NCI-H526 treated with DMSO at 0.1 percent for 48 hours (cell line): ENCODE measurements around the gene PTPRN2.

Source experiments
- DNase-seq: peaks from one replicate; lab custom pipeline; 2025; lab: John Stamatoyannopoulos, UW

The PTPRN2 gene

DNA sequence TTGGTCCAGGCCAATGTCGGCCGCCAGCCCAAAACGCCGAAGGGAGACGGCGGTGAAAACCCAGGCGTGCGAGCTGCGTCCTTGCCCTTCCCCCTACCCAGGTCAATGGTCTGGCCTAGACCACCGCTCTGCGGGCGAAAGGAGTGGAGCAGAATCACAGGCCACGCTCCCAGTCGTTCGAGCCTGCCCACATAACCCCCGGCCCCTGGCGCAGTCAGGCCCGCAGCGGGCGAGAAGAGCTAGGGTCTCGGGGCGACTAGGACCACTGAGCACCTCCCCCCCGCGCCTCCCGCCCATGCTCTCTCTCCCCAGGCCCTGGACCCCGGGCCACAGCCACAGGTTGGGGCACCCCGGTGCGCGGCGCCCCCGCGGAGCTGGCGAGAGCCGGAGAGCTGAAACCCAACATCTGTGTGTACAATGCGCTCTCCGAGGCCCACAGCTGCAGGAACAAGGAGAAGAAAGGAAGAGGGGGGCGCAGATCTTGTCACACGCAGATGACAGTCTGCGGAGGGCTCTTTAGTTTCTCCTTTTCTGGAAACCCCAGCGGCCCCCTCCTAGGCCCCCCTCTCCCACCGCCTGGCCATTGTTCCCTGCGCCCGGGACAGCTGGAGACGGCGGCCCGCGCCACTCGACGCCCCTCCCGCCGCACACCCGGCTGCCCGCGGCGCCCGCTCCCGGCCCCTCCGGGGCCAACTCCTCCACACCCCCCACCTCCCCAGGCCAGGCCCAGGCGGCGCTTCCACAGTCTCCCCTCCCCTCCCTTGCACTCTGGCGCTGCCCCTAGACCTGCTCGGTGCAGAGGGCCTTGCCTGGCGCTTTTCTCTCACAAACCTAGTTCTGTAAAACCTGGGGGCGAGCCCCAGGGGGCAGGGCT lies 895.8 kb downstream of the PTPRN2 start:
- DNase-seq = no peak

DNA sequence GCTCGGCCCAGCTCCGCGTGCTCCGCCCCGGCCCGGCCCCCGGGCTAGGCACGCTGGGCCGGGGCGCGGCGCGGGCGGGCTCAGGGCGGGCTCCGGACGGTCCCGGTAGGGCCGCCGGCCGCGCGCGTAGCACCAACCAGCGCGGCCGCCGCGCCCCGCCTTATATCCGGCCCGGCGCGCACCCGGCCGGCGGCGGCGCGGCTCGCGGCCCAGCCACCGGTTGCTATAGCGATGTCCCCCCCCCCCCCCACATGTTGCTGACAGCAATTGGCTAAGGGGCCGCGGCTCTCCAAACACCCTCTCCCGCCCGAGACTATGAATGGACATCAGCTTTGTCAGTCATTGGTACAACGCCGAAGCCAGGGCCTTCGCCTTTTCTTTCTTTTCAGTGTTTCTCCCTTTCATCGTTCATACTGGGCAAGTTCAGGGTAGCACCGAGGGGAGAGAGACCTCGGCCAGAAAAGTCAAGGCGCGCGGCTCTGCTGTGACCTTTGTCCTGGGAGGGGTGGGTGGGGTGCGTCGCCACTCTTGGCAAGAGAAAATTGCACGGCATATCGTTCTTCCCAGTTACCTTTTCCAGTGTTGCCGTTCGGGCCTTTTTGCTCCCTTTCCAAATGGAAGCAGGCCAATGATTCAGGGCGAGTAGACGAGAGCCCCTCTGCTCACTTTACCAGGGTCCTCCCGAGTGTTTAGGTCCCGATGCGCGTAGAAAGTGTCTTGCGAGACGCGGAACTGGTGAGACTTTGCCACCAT lies 896.6 kb downstream of the PTPRN2 start:
- no peak for DNase-seq

DNA sequence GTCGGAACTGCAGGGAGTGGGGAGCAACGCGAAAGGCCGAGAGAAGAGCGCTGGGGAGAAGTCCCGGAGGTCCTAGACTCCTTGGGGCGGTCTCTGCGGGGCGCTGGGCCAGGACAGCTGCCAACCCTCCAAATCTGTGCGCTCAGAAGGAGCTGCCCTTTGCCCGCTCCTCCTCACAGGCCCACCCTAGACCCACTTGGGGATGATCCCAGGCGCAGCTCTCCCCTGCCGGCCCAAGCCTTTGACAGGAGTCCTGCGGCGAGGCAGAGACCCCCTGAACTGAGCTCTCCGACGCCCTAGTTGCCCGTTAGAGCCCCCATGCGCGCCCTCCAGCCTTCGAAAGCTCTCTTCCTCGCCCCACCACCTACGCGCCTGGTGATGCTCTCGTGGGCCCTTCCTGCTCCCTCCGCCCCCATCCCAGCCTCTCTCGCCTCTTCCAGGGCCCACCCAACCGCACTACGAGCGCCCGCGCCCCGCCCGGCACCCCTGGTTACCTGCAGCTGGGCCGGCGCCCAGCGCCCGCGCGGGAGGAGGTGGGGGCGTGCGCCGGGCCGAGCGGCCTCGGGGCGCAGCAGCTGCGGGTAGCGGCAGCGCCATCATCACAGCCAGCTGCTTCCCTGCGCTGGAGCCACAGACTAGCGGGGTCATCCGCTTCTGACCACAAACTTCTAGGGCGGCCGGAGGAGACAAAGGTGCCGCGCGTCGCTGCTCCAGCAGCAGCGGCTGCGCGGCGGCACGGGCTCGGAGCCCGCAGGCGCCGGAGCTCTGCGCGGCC lies 897.4 kb downstream of the PTPRN2 start:
- no peak for DNase-seq

DNA sequence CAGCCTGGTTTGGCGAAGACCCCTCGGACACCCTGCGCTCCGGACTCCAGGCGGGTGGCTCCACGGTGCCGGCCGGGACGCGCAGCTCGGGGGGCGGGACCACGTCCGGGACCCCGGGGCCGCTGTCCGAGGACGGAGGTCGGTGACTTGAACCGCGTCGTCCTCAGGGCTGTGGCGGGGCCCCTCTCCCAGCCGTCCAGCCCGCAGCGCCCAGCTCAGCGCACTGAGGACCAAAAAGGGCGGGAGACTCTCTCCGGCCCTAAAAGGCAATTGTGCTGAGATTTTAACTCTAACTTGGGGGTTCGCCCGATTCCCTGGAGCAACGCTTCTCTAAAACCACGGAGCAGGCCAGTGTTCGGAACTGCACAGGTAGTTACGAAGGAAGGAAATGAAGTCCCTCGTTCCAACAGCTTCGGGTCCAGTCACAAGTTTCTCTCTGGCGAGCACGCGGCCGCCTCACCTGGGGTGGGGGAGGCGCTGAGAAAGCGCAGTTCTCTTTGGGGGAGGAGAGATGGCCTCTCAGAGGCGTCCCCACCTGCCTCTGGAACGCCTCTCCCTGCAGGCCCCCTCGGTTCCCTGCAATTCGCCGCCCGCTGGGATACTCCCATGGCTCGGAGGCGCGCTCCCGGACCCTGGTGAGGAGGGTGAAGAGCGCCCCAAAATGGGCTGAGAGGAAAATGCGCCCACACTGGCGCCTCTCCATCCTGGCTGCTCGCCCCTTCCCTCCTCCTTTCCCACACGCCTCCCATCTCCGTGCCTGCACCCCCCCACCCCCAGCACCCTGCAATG lies 898.2 kb downstream of the PTPRN2 start:
- no peak for DNase-seq

DNA sequence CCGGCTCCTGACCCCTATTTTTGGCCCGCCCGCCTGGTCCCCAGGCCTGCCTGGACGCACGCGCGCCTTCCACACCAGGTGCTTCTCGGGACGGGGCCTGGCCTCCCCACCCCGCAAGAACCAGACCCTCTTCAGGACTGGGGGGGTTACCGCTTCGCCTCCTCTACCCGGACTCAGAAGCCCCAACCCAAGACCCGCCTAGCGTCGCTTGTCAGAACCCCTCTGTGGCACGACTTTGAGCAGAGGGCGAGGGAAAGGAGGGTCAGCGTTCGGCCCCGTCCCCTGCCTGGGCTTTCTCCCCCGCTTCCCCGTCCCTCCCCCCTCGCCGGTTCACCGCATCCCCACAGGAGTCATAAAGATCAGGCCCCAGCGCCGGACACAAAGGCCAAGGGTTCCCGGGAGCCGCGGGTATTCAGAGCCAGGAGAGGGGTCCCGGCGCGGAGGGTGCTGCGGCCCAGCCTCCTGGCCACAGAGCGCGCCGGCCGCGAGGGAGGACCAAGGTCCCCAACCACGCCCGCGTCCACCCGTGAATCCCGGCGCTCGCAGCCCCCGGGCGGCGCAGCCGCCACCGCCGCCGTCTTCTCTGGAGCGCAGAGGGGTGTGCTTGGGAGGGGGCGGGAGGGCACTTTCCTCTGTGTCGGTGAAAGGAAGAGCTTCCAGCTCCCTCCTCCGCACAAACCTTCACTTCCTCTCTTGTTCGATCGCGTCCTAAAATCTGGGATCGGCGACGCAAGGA lies 898.9 kb downstream of the PTPRN2 start:
- no peak for DNase-seq

DNA sequence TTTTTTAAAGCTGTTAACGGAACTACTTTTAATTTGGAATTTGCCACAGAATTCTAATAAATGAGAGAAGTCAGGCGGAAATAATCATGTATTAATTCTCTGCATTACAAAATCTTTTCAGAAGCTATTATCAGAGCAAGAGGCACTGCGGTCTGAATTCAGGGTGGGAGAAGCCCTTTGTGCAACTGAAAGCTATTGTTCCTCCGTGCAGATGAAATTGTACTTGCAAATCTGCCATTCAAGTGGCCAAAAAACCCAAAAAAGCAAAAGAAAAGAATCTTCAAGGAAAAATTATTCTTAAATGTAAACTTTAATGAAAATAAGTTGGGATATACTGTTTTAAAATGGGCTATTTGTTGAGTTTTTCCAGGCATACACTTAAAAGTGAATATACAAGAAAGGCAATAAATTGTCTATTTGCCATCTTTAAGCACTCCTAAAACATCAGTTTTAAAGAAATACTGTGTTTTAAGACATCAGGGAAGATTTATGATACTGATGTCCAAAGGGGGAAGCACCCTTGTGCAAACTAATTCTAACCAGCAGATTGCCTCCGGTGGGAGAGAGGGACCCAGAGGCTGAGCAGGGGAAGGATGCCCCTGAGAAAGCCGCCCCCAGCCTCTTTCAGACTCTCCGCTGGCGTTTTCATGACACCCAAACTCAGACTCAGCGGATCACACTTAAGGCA lies 899.6 kb downstream of the PTPRN2 start:
- DNase-seq = no peak

DNA sequence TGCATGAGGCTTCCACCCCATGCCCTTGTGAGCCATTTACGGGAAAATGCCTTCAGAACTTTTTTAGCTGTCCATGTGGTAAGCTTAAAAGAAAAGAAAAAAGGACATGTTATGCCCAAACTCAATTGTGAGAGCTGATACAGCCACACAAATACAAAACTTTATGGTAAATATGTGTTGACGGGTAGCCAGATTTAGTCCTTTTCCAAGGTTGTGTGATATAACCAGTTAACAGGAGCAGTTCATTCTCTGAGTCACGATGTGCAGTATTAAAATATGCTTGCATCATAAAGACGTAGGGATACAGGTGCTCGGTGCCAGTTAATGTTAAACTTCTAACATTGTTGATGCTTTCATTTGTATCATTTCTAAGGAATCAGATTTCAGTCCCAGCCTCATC lies 900.5 kb downstream of the PTPRN2 start:
- DNase-seq = peak; percentile 38

DNA sequence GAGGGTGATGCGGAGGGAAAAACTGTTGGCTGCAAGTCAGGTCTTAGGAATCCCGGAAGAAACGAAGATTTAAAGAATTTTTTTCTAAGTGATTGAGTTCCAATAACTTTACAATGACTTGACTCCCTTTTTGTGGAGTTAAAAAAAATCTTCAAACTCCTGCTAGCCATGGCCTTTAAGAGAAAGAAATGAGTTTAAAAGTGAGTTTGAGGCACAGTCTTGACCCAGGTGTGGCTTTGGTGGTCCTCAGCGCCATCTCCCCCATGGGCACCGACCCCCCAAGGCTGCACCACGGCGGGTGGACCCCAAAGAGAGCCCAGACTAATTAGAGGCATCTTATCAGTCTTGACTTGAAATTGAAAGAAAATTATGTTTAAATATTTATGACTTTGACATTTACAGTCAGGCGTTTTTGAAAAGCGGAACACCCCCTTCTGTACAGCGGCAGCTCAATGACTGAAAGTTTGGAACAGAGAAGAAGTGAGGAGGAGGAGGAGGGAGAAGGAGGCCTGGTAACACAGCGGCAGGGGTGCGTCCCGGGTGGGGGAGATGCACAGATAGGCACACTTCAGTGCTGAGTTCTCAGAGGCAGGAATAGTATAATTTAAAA lies 901.2 kb downstream of the PTPRN2 start:
- no peak for DNase-seq

DNA sequence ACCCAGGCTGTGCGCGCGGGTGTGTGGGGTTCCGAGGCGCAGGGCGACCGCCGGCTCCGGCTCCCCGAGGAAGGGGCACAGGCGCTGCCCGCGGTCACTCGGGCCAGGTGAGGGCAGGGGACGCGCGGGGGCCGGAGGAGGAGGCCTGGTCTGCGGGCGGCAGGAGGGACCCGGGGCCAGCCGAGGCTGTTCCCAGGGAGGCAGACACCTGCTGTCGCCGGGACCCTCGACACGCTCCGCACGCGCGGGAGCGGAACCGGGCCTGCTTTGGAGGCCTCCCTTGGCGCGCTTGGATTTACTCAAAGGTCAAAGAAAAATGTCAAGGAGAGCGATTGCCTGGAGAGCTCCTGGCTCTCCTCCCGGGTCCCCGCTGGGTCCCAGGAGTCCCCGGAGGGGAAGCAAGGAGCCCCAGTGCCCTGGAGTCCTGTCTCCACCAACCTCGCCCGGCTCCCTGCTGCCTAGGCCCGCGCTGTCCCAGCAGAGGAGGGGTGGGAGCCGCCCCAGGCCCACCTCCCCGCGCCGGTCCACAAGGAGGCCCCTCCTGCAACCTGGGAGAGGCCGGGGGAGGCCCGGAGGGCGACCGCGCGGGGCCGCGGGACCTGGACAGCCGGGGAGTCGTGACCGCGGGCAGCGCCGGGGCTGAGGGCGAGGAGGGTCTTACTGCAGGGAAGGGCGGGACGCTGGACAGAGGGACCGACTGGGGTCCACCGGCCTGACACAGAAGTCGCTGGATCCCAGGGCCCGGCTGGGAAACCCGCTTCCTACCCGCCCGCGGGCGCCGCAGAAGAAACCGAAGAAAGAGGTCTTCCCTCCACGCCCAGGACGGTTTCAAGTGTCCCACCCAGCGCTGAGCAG lies 902.0 kb downstream of the PTPRN2 start:
- no peak for DNase-seq

DNA sequence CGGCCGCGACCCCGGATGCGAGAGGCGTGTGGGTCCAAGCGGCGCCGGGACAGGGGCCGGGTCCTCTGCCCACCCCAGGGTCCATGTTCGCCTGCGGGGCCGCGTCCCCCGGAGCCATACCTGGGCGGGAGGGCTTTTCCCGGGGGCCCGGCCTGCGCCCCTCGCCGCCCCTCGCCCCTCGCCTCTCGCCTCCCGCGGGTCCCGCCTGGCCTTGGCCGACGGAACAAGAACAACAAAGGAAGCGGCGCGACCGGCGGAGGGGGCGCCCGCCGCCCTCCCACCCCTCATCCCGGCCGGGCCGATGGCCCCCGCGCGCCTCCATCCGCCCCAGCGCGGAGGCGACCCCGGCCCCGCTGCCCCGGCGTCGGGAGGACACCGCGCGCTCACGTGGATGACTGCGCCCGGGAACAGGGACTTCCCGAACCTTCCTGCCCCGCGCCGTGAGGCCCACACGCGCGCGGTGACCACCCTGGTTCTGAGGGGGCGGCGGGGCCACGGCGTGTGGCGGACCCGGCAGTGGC lies 902.7 kb downstream of the PTPRN2 start:
- no peak for DNase-seq

DNA sequence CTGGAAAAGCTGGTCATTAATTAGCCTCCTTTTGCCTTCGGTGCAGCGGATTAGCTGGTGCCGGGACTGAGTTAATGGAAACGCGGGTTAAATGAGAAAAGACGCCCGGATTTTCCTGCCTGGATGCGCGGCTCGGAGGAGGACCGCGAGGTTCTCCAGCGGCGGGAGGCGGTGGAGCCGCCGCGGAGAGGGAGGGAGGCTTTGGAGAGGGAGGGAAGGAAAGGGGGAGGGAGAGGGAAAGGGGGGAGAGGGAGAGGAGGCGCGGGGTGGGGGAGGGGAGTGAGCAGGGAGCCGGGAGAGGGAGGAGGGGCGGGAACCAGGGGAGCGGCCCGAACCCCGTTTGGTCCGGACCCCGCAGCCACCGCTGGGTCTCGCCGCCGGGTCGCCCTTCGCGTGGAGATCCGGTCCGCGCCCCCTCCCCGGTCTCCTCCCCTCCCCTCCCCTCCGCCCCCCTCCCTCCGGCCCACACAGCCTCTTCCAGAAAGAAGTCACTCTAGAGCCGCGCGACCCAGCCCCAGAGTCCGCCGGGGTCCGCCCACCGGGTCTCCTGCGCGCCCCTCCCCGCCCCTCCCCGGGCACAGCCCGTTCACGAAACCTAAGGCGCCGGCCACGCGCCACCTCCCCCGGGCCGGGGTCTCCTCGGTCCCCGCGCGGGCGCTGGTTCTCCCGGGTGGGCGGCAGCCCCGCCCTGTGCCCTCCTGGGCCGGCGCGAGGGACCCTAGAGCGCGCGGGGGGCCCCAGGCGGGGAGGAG lies 903.3 kb downstream of the PTPRN2 start:
- no peak for DNase-seq

DNA sequence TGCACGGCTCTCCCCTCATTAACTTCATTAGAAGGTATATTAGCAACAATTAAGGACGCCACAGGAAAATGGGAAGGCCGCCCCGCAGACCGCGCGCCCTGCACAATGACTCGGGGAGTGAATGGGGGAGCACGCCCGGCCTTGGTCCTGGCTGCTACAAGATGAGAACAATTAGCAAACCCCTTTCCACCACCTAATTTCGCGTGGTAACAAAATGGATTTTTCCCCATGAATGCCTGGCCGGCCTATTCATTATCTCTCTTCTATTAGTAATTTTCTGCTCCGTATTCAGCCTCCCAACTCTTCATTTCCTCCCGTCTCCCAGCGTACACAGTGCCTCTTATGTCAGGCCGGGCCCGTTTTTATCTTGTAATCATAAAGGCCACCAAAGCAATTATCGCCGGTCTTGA lies 903.9 kb downstream of the PTPRN2 start:
- no peak for DNase-seq

DNA sequence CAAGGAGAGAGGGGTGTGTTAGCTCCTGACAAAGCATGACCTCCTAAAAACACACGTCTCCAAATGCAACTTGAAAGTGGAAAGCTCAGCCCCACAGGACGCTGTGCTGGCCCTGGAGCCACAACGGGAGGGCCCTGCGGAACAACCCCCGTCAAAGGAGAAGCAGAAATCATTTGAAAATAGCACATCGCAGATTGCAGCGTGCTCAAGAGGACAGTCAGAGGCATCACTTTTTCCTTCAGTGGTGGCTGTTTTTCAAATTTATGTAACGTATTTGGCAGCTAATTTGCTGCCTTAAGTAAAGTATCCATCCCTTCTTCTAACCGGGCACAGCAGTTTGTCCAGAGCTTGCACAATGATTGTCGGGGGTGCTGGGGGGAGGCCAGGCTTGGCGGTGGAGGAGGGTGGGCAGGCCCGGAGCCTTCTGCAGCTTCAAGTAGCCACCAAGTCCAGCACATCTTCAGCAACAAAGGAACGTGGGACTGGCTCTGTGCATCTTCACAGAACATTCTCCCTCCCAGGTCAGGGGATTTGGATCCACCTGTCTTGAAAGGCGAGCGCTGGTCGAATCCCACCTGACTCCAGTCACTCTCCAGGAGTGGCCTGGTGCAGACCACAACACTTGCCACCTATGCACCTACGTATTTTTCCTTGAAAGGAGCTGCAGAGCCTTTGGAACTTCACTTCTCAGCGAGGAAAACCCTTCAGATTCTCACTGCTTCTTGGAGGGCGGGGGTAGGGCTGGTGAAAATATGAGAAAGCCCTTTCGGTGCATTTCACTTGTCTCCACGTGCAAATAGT lies 904.5 kb downstream of the PTPRN2 start:
- no peak for DNase-seq

DNA sequence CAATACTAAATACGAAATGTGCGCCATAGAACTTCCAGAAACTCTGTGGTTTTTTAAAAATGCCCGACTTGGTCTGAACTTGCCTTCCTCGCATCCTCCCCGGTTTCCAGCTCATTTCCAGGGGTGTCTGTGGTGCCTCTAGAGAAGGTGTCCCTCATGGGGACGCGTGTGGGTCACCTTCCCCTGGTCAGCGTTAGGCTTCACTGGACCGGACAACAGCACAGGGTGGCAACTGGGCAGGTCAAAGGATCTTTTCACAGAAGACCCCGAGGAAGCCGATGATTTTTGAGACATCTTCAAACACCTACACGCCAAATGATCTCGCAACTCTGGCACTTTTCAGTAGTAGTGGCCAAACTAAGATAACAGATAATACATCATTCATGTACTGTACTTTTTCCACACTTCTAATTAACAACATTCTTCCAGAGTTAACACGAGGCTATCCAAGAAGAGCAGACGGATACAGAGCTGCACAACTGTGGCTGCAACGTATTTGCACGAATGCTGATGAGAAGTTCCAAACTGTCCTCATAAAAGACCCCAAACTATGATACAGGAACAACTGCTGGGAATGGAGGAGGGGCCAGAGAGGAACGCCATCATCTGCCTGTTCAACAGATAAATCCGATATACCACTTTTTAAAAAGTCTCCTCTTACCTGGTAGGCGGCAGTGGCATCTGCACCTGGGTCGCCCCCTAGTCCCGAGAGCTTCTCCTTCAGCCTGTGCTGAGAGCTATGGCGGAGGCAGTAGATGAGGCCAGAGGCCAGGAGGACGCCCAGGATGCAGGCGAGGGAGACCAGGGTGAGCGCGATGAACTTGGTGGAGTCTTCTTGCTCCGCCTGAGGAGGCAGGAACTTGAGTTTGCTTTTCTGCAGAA lies 905.3 kb downstream of the PTPRN2 start:
- DNase-seq = no peak

DNA sequence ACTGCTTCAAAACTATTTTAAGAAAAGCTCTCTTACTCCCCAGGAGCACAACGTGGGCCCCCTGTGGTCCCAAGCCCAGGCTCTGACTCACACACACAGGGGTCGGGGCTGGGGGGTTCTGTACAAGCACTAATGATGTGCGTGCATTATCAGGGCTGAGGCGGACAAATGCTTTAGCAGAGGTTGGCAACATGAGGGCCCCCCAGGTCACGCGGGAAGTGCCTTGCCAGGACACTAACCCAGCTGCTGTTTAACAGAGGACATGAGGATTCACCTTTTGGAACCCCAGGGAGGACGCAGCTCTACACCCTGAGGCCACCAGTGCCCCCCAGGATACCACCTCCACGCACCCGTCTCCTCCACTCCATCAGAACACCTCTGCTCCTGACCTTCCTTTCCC lies 908.0 kb downstream of the PTPRN2 start:
- no peak for DNase-seq

DNA sequence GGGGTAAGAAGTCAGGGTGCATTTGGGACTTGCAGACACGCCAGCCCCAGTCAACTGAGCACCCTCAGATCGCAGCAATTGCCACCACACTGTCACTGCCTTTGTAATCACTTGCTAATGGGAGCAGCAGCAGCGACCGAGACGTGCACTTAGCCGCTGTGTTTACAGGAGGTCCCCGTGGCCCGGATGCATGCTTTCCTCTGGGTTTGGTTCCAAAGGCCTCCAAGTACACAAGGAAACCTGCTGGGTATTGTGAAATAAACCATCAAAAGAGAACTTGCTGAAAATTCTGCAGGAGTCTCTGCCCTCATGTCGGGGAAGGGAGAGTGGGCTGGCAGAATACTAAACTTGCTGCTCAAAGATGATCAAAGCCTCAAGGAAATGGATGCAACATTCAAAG lies 909.1 kb downstream of the PTPRN2 start:
- no peak for DNase-seq
